ENCODE data around the gene MYLK4.

GRCh38 chr6:2740581-2740980, 10.1 kb downstream of the MYLK4 start:
- TF ChIP-seq CTCF (IDR thresholded peaks at IDR 0.05) (no peak), ZFX (IDR thresholded peaks at IDR 0.05; ENCODE audit: borderline replicate concordance) (no peak)
